HG03039 (cell line): Measurements from ENCODE around the gene CARF.

Experiments
- ATAC-seq: cut with Tn5 transposase; IDR thresholded peaks from one replicate; pipeline ENCODE4 v1.9.1; 2021; ENCODE audit warnings: mild to moderate bottlenecking, moderate library complexity; ENCODE audit not compliant: unreplicated experiment

The CARF gene

DNA sequence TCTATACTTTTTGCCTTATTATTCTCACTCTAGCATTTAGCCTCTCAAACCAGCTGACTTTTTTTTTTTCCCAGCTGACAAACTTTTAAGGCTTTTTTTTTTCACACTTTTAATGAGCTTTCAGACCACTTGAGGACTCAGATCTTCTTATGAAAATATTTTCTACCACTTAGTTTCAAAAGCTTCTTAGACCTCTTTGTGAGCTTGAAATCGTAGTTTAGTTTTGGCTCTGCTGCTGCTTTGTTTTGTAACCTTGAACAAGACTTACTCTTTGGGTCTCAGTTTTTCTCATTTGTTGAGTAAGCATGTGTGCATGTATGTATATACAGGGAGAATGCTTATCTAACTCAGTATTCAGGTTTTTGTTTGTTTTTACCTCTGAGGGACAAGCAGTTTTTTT is 106.1 kb downstream of the CARF start:
- ATAC-seq: no peak

DNA sequence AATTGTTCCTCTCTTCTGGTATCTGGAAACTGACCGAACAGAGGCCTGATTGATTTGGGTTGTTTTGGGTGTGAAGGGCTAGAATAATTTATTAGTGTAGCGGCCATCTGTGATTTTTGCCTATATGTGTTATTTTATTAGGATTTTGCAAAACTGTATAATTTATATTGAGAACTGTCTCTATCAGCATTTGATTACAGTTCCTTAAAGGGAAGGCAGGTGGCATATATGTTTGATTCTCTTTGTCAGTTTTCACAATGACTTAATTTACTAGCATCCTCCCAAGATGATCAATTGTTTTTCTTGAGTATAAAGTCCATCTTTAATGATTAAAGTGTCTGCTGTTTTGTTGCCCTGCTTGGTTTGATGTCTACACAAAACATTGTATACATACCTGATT is 107.1 kb downstream of the CARF start:
- no peak for ATAC-seq

GRCh38 chr2:203021991-203022390 is 109.9 kb downstream of the CARF start:
- ATAC-seq: no peak

- no peak for ATAC-seq
Observed at GRCh38 chr2:203022751-203023150, 110.7 kb downstream of the CARF start.

- ATAC-seq: no peak
Observed at GRCh38 chr2:203025592-203025991, 113.5 kb downstream of the CARF start.

- no peak for ATAC-seq
Observed at GRCh38 chr2:203030545-203030944, 118.5 kb downstream of the CARF start.

DNA sequence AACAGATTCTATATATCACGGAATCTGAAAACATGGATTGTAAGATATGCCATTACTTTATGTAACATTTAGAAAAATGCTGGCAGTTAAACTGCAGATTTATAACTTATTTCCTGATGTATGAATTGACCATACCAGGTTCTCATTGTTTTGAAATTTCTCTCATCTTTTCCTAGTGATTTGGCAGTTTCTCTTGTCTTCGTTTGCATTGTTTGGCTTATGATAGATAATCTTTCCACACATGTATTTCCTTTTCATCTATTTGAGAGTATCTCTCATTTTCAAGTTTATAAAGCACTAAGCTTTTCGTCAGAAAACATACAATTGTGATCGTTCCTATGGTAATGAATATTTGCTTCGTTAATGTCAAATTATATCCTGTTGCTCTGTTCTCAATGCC is 118.9 kb downstream of the CARF start:
- no peak for ATAC-seq

GRCh38 chr2:203033395-203033794 is 121.3 kb downstream of the CARF start:
- no peak for ATAC-seq

- no peak for ATAC-seq
Observed at GRCh38 chr2:203035879-203036470, 123.9 kb downstream of the CARF start.
